Nephron (organoid): ENCODE results near the gene ACTR2.
A peak's percentile ranks its signal among the peaks of the same experiment; 100 is the strongest.
"Not testable (repeated sequence)": the region's sequence is repeated elsewhere in the genome, so short reads cannot be mapped to it uniquely, and the experiment has no call there.

Experiments
- H3K27ac Mint-ChIP-seq, 3 experiments: 2 replicates each; pipeline ENCODE4 v1.8.0; 2020; ENCODE audit warnings: mixed read lengths in 3 of 3, mild to moderate bottlenecking in 2 of 3, moderate library complexity in 1 of 3
- H3K27me3 Mint-ChIP-seq: 2 replicates; pipeline ENCODE4 v1.8.0; 2021; ENCODE audit warnings: low read depth, mild to moderate bottlenecking, moderate library complexity, mixed read lengths
- H3K36me3 Mint-ChIP-seq: 2 replicates; pipeline ENCODE4 v1.8.0; 2020; ENCODE audit warnings: low read depth, mixed read lengths
- H3K4me1 Mint-ChIP-seq: 2 replicates; pipeline ENCODE4 v1.8.0; 2020; ENCODE audit warnings: mixed read lengths
- H3K4me3 Mint-ChIP-seq, 3 experiments: 2 replicates each; pipeline ENCODE4 v1.8.0; 2020; ENCODE audit warnings: mild to moderate bottlenecking in 3 of 3, mixed read lengths in 3 of 3, moderate library complexity in 2 of 3
- H3K9me3 Mint-ChIP-seq: 2 replicates; pipeline ENCODE4 v1.8.0; 2020; ENCODE audit warnings: mixed read lengths
- TF ChIP-seq, protein P1 (sequence below), 3 experiments: fragments of 200-600 bp; sonication (generic); IDR thresholded peaks; one replicate each; pipeline ENCODE4 v1.5.0; 2021; ENCODE audit warnings: antibody characterized with exemption in 3 of 3; ENCODE audit not compliant: unreplicated experiment in 3 of 3

ACTR2 gene

DNA sequence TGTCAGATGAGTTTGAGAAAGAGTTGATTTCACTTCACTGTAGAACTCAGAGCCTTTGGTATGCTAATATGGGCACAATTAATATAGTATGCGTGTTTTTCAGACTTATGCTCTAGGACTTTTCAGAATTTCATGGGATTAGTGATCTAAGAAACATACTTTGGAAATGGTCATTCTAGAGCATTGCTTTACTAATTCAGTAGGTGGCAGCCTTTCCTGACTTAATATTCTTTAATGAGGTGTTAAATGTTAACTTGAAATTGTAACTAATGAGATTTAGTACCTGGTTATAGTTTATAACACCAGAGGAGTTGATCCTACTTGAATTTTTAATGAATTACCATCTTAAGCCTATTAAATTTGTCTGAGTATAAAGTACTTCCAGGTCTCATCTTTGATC, 28.4 kb downstream of the ACTR2 start:
- H3K4me1 Mint-ChIP-seq: no peaks in the 10 kb centered on the region
- peaks cover 53% of the 10 kb centered on the region for H3K36me3 Mint-ChIP-seq
- no peaks in the 10 kb centered on the region for H3K9me3 Mint-ChIP-seq
- no peak overlapping the region for H3K27ac Mint-ChIP-seq
- no peak overlapping the region for H3K4me3 Mint-ChIP-seq
- TF ChIP-seq, protein P1, sequence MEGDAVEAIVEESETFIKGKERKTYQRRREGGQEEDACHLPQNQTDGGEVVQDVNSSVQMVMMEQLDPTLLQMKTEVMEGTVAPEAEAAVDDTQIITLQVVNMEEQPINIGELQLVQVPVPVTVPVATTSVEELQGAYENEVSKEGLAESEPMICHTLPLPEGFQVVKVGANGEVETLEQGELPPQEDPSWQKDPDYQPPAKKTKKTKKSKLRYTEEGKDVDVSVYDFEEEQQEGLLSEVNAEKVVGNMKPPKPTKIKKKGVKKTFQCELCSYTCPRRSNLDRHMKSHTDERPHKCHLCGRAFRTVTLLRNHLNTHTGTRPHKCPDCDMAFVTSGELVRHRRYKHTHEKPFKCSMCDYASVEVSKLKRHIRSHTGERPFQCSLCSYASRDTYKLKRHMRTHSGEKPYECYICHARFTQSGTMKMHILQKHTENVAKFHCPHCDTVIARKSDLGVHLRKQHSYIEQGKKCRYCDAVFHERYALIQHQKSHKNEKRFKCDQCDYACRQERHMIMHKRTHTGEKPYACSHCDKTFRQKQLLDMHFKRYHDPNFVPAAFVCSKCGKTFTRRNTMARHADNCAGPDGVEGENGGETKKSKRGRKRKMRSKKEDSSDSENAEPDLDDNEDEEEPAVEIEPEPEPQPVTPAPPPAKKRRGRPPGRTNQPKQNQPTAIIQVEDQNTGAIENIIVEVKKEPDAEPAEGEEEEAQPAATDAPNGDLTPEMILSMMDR (IDR thresholded peaks at IDR 0.05; ENCODE audit: unreplicated experiment in 3 of 3): no peak
- H3K27me3 Mint-ChIP-seq: no peaks in the 10 kb centered on the region

DNA sequence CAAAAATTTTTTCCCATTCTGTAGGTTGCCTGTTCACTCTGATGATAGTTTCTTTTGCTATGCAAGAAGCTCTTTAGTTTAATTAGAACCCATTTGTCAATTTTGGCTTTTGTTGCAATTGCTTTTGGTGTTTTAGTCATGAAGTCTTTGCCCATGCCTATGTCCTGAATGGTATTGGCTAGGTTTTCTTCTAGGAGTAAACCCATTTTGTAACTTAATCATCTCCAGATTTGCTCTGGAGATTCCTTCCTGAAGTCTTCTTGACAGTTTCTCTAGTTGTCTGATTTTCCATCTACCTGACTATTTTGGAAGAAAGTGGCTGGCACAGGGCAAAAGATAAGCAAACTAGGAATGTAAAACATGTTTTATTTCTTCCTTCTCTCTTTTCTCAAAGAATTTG, 30.2 kb downstream of the ACTR2 start:
- H3K4me1 Mint-ChIP-seq, H3K9me3 Mint-ChIP-seq, H3K27me3 Mint-ChIP-seq, H3K27ac Mint-ChIP-seq, H3K4me3 Mint-ChIP-seq: not testable (repeated sequence)
- H3K36me3 Mint-ChIP-seq: peaks cover 48% of the 10 kb centered on the region

GRCh38 chr2:65261676-65262075, 34.0 kb downstream of the ACTR2 start:
- peaks cover 48% of the 10 kb centered on the region for H3K36me3 Mint-ChIP-seq
- no peaks in the 10 kb centered on the region for H3K9me3 Mint-ChIP-seq

DNA sequence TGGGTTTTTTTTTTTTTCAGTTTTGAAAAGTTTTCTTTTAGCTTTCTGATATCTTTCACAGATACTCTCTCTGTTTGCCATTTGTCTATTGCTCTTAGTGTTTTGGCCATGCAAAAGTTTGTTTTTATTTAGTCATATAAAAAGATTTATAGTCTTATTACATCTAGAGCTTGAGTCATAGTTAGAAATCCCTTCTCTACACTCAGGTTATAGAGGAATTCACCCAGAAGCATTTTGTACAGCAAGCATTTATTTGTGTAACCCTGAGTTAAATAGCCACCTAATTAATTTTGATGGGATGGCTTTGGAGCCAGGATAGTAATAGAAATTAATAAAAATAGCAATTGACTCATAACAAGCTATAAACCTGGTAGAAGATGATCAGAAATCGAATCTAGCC, 35.6 kb downstream of the ACTR2 start:
- TF ChIP-seq, protein P1 (IDR thresholded peaks at IDR 0.05; ENCODE audit: unreplicated experiment in 3 of 3): no peak
- Mint-ChIP-seq H3K9me3 (no peaks in the 10 kb centered on the region), H3K27me3 (no peaks in the 10 kb centered on the region), H3K36me3 (peaks cover 40% of the 10 kb centered on the region), H3K4me1 (peaks cover 24% of the 10 kb centered on the region), H3K4me3 (no peak overlapping the region), H3K27ac (no peak overlapping the region)

More at GRCh38 chr2:65261676-65262075, 34.0 kb downstream of the ACTR2 start:
- no peaks in the 10 kb centered on the region for H3K27me3 Mint-ChIP-seq
- no peak overlapping the region for H3K27ac Mint-ChIP-seq
- TF ChIP-seq, protein P1 (IDR thresholded peaks at IDR 0.05; ENCODE audit: unreplicated experiment in 3 of 3): no peak
- H3K4me1 Mint-ChIP-seq: peaks cover 21% of the 10 kb centered on the region
- H3K4me3 Mint-ChIP-seq: no peak overlapping the region

DNA sequence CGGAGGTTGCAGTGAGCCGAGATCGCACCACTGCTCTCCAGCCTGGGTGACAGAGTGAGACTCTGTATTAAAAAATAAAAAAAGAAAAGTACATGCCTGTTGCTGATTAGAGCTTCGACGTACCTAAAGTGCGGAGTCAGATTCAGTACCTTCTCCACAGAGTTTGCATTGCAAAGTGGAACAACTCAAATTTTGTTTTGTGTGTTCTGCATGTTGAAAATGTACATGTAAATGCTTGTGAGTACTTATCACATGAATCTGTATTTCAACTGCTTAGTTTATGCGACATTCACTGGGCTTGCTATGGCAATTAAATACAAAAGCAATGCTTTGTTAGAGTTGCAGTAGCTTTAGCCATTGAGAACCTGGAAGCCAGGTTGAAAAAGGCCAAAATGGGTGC, 36.4 kb downstream of the ACTR2 start:
- Mint-ChIP-seq H3K4me3 (no peak overlapping the region), H3K27me3 (no peaks in the 10 kb centered on the region), H3K4me1 (peaks cover 29% of the 10 kb centered on the region), H3K9me3 (no peaks in the 10 kb centered on the region), H3K36me3 (peaks cover 40% of the 10 kb centered on the region), H3K27ac (no peak overlapping the region)
- TF ChIP-seq, protein P1 (IDR thresholded peaks at IDR 0.05; ENCODE audit: unreplicated experiment in 3 of 3): no peak

GRCh38 chr2:65264821-65265670, 37.4 kb downstream of the ACTR2 start:
- H3K27me3 Mint-ChIP-seq: no peaks in the 10 kb centered on the region
- peak overlapping the region in 1 of 3 experiments; percentile 21 for H3K27ac Mint-ChIP-seq
- no peak overlapping the region for H3K4me3 Mint-ChIP-seq
- no peaks in the 10 kb centered on the region for H3K9me3 Mint-ChIP-seq
- peaks cover 40% of the 10 kb centered on the region for H3K36me3 Mint-ChIP-seq
- peaks cover 34% of the 10 kb centered on the region for H3K4me1 Mint-ChIP-seq
- TF ChIP-seq, protein P1 (IDR thresholded peaks at IDR 0.05; ENCODE audit: unreplicated experiment in 3 of 3): peak; percentile 70 to 77 (median 77)
